Measurements from ENCODE around the gene SLC2A5.

SLC2A5 gene

GRCh38 chr1:9093581-9093980 is 24.1 kb upstream of the SLC2A5 start:
- DNase-seq (ENCODE audit: low read depth in 1 of 2, low spot score in 1 of 2), result no peak

GRCh38 chr1:9093091-9093490 is 23.7 kb upstream of the SLC2A5 start:
- DNase-seq (ENCODE audit: low read depth in 1 of 2, low spot score in 1 of 2), result no peak

- no peak for DNase-seq (ENCODE audit: low read depth in 1 of 2, low spot score in 1 of 2)
Observed at GRCh38 chr1:9088807-9089206, 19.4 kb upstream of the SLC2A5 start.

GRCh38 chr1:9087411-9088125 is 18.1 kb upstream of the SLC2A5 start:
- no peak for DNase-seq (ENCODE audit: low read depth in 1 of 2, low spot score in 1 of 2)

GRCh38 chr1:9086796-9087195 is 17.4 kb upstream of the SLC2A5 start:
- no peak for DNase-seq (ENCODE audit: low read depth in 1 of 2, low spot score in 1 of 2)

- DNase-seq (ENCODE audit: low read depth in 1 of 2, low spot score in 1 of 2), result no peak
Observed at GRCh38 chr1:9086045-9086444, 16.6 kb upstream of the SLC2A5 start.

GRCh38 chr1:9085306-9085940 is 16.0 kb upstream of the SLC2A5 start:
- no peak for DNase-seq (ENCODE audit: low read depth in 1 of 2, low spot score in 1 of 2)

GRCh38 chr1:9084906-9085305 is 15.5 kb upstream of the SLC2A5 start:
- no peak for DNase-seq (ENCODE audit: low read depth in 1 of 2, low spot score in 1 of 2)

GRCh38 chr1:9081473-9081872 is 12.0 kb upstream of the SLC2A5 start:
- no peak for DNase-seq (ENCODE audit: low read depth in 1 of 2, low spot score in 1 of 2)

- DNase-seq (ENCODE audit: low read depth in 1 of 2, low spot score in 1 of 2), result no peak
Observed at GRCh38 chr1:9080705-9081291, 11.4 kb upstream of the SLC2A5 start.

- DNase-seq (ENCODE audit: low read depth in 1 of 2, low spot score in 1 of 2), result no peak
Observed at GRCh38 chr1:9079988-9080704, 10.7 kb upstream of the SLC2A5 start.

GRCh38 chr1:9078752-9079500 is 9.5 kb upstream of the SLC2A5 start:
- DNase-seq (ENCODE audit: low read depth in 1 of 2, low spot score in 1 of 2), result no peak

- DNase-seq (ENCODE audit: low read depth in 1 of 2, low spot score in 1 of 2), result no peak
Observed at GRCh38 chr1:9078015-9078751, 8.7 kb upstream of the SLC2A5 start.

- DNase-seq (ENCODE audit: low read depth in 1 of 2, low spot score in 1 of 2), result no peak
Observed at GRCh38 chr1:9075022-9075421, 5.6 kb upstream of the SLC2A5 start.

- DNase-seq (ENCODE audit: low read depth in 1 of 2, low spot score in 1 of 2), result no peak
Observed at GRCh38 chr1:9073143-9073542, 3.7 kb upstream of the SLC2A5 start.

- no peak for DNase-seq (ENCODE audit: low read depth in 1 of 2, low spot score in 1 of 2)
Observed at GRCh38 chr1:9071554-9072235, 2.3 kb upstream of the SLC2A5 start.

GRCh38 chr1:9070486-9070885 is 1.1 kb upstream of the SLC2A5 start:
- DNase-seq (ENCODE audit: low read depth in 1 of 2, low spot score in 1 of 2), result no peak

GRCh38 chr1:9068981-9069325 is 482 bp downstream of the SLC2A5 start:
- DNase-seq (ENCODE audit: low read depth in 1 of 2, low spot score in 1 of 2), result no peak

GRCh38 chr1:9066945-9067807 is 2.3 kb downstream of the SLC2A5 start:
- no peak for DNase-seq (ENCODE audit: low read depth in 1 of 2, low spot score in 1 of 2)
